HepG2 (cell line): ENCODE measurements around the gene AUTS2. TPM values are rescaled to one million over a fixed set of nuclear protein-coding genes. Genes with fewer than 3 reads are reported as not detected.

Source experiments
- ATAC-seq: fragments of 200-7000 bp; cut with Tn5 transposase; 3 replicates; pipeline ENCODE4 v1.9.1; 2020; ENCODE audit warnings: mild to moderate bottlenecking, moderate library complexity
- BruUV-seq: library from RNA; stranded (reverse); fragments of 400-500 nt; replicated peaks from 2 replicates; lab custom pipeline; 2021; lab: Mats Ljungman, UMichigan
- CTCF ChIA-PET: fragments of 300-600 bp; formaldehyde crosslinking; extraction: SDS; loops from one replicate; lab custom pipeline; 2021; ENCODE audit warnings: low total read pairs, inconsistent platforms, low intra/inter-chr PET ratio; lab: Yijun Ruan, JAX
- POLR2A ChIA-PET: fragments of 350-600 bp; sonication (Branson Sonifier 250); formaldehyde crosslinking; loops from one replicate; lab custom pipeline; 2020; ENCODE audit warnings: antibody characterized with exemption, inconsistent platforms; lab: Yijun Ruan, JAX
- DNase-seq: peaks from one replicate; pipeline ENCODE4 v3.0.0-alpha.2; 2015; ENCODE audit warnings: low spot score
- FAIRE-seq: peaks from 3 replicates; lab custom pipeline; 2011; peaks lifted over from hg19 to GRCh38; lab: Jason Lieb, UNC
- H2AFZ ChIP-seq: one replicate; pipeline ENCODE4 v1.6.1; 2011; ENCODE audit warnings: low read length, inconsistent platforms
- H3K27ac ChIP-seq: fragments of 300-600 bp; 3 replicates; pipeline ENCODE4 v1.8.0; 2011; ENCODE audit warnings: mixed run types, mild to moderate bottlenecking, mixed read lengths, low read length, inconsistent platforms; ENCODE audit not compliant: insufficient read depth; ENCODE audit errors: extremely low read length
- H3K27me3 ChIP-seq, 2 experiments: fragments of 200-600 bp in 1 of 2; 2 replicates in 1 of 2; 3 replicates in 1 of 2; pipeline versions ENCODE4 v1.6.0 to v1.8.0; 2011; ENCODE audit warnings: low read length in 2 of 2, mild to moderate bottlenecking in 2 of 2, moderate library complexity in 2 of 2, inconsistent platforms in 1 of 2; ENCODE audit not compliant: insufficient read depth in 2 of 2, control insufficient read depth in 1 of 2
- H3K36me3 ChIP-seq, 2 experiments: fragments of 200-600 bp in 1 of 2; replicated peaks in 1 of 2; 2 replicates in 1 of 2; 3 replicates in 1 of 2; pipeline versions ENCODE4 v1.5.1 to v1.8.0; 2011; ENCODE audit warnings: low read length in 2 of 2, inconsistent platforms in 1 of 2; ENCODE audit not compliant: insufficient read depth in 2 of 2, control insufficient read depth in 1 of 2
- H3K4me1 ChIP-seq: 2 replicates; pipeline ENCODE4 v1.5.1; 2012; ENCODE audit warnings: low read length, inconsistent platforms; ENCODE audit not compliant: insufficient read depth
- H3K4me2 ChIP-seq: 2 replicates; pipeline ENCODE4 v1.6.0; 2011; ENCODE audit warnings: low read depth, low read length, inconsistent platforms
- H3K4me3 ChIP-seq, 3 experiments: fragments of 200-600 bp in 1 of 3; sonication (generic), shearing (Covaris generic) in 1 of 3; replicated peaks in 1 of 3; 2 replicates each; pipeline ENCODE4 v1.5.1; 2011 to 2016; ENCODE audit warnings: low read length in 3 of 3, inconsistent platforms in 2 of 3, low read depth in 2 of 3, mild to moderate bottlenecking in 2 of 3, control low read depth in 1 of 3, mixed read lengths in 1 of 3; ENCODE audit not compliant: insufficient read depth in 1 of 3
- H3K79me2 ChIP-seq: one replicate; pipeline ENCODE4 v1.6.1; 2011; ENCODE audit warnings: low read length, inconsistent platforms; ENCODE audit not compliant: insufficient read depth
- H3K9ac ChIP-seq: 2 replicates; pipeline ENCODE4 v1.6.0; 2011; ENCODE audit warnings: mild to moderate bottlenecking, low read depth, low read length, inconsistent platforms; ENCODE audit not compliant: insufficient read depth
- H3K9me3 ChIP-seq: 2 replicates; pipeline ENCODE4 v1.5.1; 2012; ENCODE audit warnings: mild to moderate bottlenecking, low read length
- H4K20me1 ChIP-seq: 2 replicates; pipeline ENCODE4 v1.6.0; 2011; ENCODE audit warnings: inconsistent platforms, mild to moderate bottlenecking, low read length, moderate library complexity; ENCODE audit not compliant: insufficient read depth
- SAP130 ChIP-seq: IDR thresholded peaks from 2 replicates; pipeline ENCODE4 v1.6.1; 2016; ENCODE audit warnings: low read depth
- ZC3H13 ChIP-seq: sonication (generic); formaldehyde crosslinking; IDR thresholded peaks from 2 replicates; pipeline ENCODE4 v1.8.1; 2023; ENCODE audit warnings: mild to moderate bottlenecking, missing genetic modification reagents, moderate library complexity
- ZNF451 ChIP-seq: sonication (generic); formaldehyde crosslinking; IDR thresholded peaks from 2 replicates; pipeline ENCODE4 v1.5.0; 2020; ENCODE audit warnings: mild to moderate bottlenecking, missing genetic modification reagents
- WGBS: methylation state at CpG from one replicate; pipeline ENCODE4 v1.1.6; 2017; ENCODE audit warnings: low lambda C conversion rate; 5-methylcytosine and 5-hydroxymethylcytosine counted together
- in situ Hi-C: cut with HindIII; loops from 2 replicates; pipeline ENCODE4 v1.10.0; 2017; ENCODE audit warnings: low pct_unique_long_range_greater_than_20kb; ENCODE audit not compliant: extremely low pct_ligation_motif_present
- intact Hi-C: fragments of 100-400 bp; cut with micrococcal nuclease; formaldehyde crosslinking; loops from one replicate; pipeline ENCODE4 v1.10.0; 2022; ENCODE audit not compliant: unreplicated experiment
- polyA plus RNA-seq, 8 experiments: library from polyadenylated mRNA; depleted of rRNA in 3 of 8; stranded (reverse) in 7 of 8; unstranded in 1 of 8; fragments of >200 nt; fragmentation: Illumina TruSeq in 4 of 8; extraction: Trizol in 4 of 8; gene quantifications; 2 replicates each; pipeline versions ENCODE4 v1.2.1 to v1.2.3, GENCODE V29; 2011 to 2016; ENCODE audit warnings: low read depth in 4 of 8, missing spikeins in 1 of 8, mixed read lengths in 1 of 8; ENCODE audit not compliant: insufficient read depth in 1 of 8
- total RNA-seq, 5 experiments: library from RNA; depleted of rRNA; stranded (reverse); fragments of >200 nt; fragmentation: Illumina TruSeq; extraction: Trizol; gene quantifications; 2 replicates each; pipeline ENCODE4 v1.2.3, GENCODE V29; 2016; ENCODE audit warnings: low read depth in 1 of 5
- TF ChIP-seq, protein P1 (sequence below): sonication (generic); formaldehyde crosslinking; IDR thresholded peaks from 2 replicates; pipeline ENCODE4 v1.4.0; 2020; ENCODE audit warnings: mild to moderate bottlenecking, missing genetic modification reagents
- TF ChIP-seq, protein P2 (sequence below): sonication (generic); formaldehyde crosslinking; IDR thresholded peaks from 2 replicates; pipeline ENCODE4 v1.4.0; 2020; ENCODE audit warnings: mild to moderate bottlenecking, missing genetic modification reagents

AUTS2 gene
- total and polyA plus RNA-seq, 2 of the 13 experiments (the other 11 are each of a cell fraction or from before 2014, with no cell fraction given): 0.38 TPM; not detected in 1

GRCh38 chr7:69989551-69989950 is 391.3 kb downstream of the AUTS2 start (continued):
- TF ChIP-seq, protein P1, sequence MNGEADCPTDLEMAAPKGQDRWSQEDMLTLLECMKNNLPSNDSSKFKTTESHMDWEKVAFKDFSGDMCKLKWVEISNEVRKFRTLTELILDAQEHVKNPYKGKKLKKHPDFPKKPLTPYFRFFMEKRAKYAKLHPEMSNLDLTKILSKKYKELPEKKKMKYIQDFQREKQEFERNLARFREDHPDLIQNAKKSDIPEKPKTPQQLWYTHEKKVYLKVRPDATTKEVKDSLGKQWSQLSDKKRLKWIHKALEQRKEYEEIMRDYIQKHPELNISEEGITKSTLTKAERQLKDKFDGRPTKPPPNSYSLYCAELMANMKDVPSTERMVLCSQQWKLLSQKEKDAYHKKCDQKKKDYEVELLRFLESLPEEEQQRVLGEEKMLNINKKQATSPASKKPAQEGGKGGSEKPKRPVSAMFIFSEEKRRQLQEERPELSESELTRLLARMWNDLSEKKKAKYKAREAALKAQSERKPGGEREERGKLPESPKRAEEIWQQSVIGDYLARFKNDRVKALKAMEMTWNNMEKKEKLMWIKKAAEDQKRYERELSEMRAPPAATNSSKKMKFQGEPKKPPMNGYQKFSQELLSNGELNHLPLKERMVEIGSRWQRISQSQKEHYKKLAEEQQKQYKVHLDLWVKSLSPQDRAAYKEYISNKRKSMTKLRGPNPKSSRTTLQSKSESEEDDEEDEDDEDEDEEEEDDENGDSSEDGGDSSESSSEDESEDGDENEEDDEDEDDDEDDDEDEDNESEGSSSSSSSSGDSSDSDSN (CRISPR knock-in tag): no peak

GRCh38 chr7:69992938-69993337 is 394.7 kb downstream of the AUTS2 start:
- POLR2A ChIA-PET: no interaction called here
- no peaks in the 10 kb centered on the region for H3K27me3 ChIP-seq
- no peaks in the 10 kb centered on the region for H3K79me2 ChIP-seq
- in situ Hi-C loops: no loop called here
- no peaks in the 10 kb centered on the region for H3K4me1 ChIP-seq
- no peak overlapping the region for H3K27ac ChIP-seq
- FAIRE-seq (no peak), ATAC-seq (no peak), DNase-seq (no peak)
- H3K36me3 ChIP-seq: no peaks in the 10 kb centered on the region
- CTCF ChIA-PET: no interaction called here
- no peak overlapping the region for H2AFZ ChIP-seq
- BruUV-seq: no TSS peak
- no peak overlapping the region for H3K9ac ChIP-seq
- intact Hi-C loops: no loop called here
- H3K9me3 ChIP-seq: no peaks in the 10 kb centered on the region
- no peak overlapping the region for H3K4me3 ChIP-seq
- 0% methylated on average over 1 of the region's 4 CpGs for WGBS
- H3K4me2 ChIP-seq: no peak overlapping the region
- no peak for TF ChIP-seq SAP130 (CRISPR knock-in tag)
- no peak for TF ChIP-seq ZNF451
- TF ChIP-seq ZC3H13 (CRISPR knock-in tag): no peak
- TF ChIP-seq, protein P2, sequence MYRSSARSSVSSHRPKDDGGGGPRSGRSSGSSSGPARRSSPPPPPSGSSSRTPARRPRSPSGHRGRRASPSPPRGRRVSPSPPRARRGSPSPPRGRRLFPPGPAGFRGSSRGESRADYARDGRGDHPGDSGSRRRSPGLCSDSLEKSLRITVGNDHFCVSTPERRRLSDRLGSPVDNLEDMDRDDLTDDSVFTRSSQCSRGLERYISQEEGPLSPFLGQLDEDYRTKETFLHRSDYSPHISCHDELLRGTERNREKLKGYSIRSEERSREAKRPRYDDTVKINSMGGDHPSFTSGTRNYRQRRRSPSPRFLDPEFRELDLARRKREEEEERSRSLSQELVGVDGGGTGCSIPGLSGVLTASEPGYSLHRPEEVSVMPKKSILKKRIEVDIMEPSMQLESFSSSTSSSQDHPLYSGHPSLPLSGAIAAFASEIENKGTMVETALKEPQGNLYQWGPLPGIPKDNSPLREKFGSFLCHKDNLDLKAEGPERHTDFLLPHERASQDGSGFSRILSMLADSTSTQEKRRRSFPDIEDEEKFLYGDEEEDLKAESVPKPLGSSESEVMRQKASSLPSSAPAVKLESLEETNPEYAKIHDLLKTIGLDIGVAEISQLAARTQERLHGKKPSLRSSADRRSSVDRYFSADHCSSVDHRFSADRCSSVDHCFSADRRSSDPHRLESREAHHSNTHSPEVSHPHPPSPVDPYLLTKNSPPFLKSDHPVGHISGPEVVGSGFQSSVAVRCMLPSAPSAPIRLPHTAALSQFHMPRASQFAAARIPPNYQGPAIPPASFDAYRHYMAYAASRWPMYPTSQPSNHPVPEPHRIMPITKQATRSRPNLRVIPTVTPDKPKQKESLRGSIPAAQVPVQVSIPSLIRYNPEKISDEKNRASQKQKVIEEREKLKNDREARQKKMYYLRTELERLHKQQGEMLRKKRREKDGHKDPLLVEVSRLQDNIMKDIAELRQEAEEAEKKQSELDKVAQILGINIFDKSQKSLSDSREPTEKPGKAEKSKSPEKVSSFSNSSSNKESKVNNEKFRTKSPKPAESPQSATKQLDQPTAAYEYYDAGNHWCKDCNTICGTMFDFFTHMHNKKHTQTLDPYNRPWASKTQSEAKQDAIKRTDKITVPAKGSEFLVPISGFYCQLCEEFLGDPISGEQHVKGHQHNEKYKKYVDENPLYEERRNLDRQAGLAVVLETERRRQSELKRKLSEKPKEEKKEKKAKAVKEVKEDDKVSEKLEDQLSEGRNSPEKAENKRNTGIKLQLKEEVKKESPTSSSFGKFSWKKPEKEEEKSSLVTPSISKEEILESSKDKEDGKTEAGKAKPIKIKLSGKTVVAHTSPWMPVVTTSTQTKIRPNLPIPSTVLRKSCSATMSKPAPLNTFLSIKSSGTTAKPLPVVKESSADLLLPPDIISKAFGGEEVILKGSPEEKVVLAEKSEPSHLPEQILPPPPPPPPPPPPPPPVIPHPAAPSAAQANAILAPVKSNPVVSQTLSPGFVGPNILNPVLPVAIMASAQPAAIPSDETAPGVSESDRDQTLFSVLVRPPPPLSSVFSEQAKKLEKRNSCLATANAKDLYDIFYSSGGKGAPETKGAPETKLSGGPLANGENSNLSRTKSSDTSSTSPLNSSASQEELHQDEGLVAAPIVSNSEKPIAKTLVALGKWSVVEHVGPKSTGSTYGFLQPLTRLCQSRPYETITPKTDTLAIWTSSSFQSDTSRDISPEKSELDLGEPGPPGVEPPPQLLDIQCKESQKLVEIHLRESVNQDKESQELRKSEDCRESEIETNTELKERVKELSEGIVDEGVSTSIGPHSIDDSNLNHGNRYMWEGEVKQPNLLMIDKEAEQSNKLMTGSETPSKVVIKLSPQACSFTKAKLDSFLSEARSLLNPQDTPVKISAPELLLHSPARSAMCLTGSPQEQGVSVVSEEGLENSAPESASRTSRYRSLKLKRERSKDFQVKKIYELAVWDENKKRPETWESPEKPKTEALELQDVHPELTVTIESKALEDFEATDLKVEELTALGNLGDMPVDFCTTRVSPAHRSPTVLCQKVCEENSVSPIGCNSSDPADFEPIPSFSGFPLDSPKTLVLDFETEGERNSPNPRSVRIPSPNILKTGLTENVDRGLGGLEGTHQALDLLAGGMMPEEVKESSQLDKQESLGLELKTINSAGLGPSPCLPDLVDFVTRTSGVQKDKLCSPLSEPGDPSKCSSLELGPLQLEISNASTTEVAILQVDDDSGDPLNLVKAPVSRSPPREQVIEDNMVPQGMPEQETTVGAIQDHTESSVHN (CRISPR knock-in tag): no peak
- no peaks in the 10 kb centered on the region for H4K20me1 ChIP-seq
